HUDEP-2 (cell line): ENCODE data around the gene LHX4.

Source experiments
- DNase-seq, 76 experiments: peaks; one replicate each; lab custom pipeline; 2025; ENCODE audit not compliant: unreplicated experiment in 76 of 76; lab: John Stamatoyannopoulos, UW

The LHX4 gene

DNA sequence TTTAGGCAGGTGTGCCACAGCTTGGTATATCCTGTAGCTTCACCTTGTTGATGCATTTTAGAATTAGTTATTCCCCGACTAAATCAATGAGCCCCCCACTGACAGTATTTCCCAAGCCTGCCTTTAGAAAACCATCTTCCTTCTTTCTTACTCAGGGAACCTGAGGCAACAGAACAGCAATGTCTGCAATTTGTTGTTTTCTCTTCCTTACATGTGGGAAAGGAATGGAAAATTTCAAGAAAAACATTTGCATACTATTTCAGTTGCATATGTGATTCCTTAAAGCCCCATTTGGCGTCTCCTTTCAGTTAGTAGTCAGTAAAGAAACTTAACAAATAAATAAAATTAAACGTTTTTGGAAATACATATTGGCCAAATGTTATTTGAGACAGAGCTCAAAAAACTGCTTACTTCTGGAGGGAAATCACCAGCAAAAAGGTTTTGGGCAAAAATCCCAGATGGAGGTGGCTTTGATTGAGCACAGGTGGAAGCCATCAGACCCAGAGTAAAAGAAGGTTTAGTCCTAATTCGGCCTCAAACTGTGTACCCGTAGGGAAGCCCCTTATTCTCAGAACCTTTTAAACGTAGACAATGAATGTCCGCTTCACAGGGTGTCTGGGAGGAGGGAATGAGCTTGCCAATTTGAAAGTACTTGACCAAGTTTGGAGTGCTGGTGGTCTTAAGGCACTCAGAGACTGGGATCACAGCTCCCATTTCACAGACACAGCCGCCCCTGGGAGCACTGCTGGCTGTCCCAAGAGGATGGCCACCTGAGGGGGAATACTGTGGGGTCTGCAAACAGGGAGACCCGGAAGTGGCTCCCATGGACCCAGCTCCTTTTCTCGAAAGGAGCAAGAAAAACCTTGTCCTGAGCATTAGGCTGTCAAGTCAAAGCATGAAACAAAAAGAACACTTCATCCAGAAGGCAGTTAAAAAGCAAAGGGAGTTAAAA lies 9.4 kb downstream of the LHX4 start:
- no peak for DNase-seq

GRCh38 chr1:180241716-180242544 lies 11.9 kb downstream of the LHX4 start:
- no peak for DNase-seq

GRCh38 chr1:180243517-180244221 lies 13.6 kb downstream of the LHX4 start:
- DNase-seq, result no peak

GRCh38 chr1:180244840-180245239 lies 14.8 kb downstream of the LHX4 start:
- DNase-seq, result no peak

DNA sequence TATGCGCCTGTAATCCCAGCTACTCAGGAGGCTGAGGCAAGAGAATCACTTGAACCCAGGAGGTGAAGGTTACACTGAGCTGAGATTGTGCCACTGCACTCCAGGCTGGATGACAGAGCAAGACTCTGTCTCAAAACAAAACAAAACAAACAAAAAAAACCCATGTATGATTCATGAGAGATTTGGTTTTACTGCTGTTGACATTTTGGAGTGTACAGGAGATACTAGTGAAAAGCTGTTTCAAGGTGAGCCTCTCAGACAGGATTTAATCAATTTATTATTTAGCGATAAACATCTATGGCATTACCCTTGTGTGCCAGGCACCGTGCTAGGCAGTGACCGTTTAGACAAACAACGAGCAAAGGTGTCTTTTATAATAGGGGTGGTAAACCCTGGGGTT lies 16.5 kb downstream of the LHX4 start:
- no peak for DNase-seq

DNA sequence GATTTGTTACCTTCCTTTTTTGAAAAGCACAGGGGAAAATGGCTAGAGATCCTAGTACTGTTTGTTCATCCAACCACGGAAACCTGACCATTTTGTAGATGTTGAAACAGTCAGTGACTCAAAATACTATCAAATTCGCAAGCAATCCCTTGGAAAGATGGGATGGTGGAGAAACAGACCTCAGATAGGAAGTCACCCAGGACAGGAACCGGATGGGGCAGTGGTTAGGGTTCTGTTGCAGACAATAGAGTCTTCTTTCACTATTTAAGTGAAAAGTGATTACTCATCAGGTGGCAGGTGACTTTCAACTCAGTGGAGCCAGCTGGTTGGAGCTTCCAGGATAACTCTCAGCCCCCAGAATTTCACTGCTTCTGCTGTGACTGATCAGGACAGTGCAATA lies 17.0 kb downstream of the LHX4 start:
- no peak for DNase-seq

DNA sequence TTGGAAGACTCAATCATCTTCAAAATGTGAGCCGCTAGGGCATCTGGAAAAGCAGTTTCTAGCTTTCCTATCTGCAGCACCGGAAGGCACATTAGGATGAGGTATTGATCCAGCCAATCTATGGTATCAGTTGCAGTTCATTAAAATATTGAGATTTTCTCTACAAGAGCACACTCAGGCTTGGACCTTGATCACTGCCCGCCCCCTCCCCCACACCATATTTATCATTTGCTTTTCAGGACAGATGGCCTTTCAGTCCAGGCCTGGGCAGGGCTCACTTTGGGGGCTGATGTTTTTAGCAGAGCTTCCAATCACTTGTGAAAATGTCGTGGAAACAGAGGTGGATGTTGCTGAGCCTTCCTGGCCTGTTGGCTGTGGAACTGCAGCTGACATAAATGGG lies 17.5 kb downstream of the LHX4 start:
- DNase-seq, result no peak

DNA sequence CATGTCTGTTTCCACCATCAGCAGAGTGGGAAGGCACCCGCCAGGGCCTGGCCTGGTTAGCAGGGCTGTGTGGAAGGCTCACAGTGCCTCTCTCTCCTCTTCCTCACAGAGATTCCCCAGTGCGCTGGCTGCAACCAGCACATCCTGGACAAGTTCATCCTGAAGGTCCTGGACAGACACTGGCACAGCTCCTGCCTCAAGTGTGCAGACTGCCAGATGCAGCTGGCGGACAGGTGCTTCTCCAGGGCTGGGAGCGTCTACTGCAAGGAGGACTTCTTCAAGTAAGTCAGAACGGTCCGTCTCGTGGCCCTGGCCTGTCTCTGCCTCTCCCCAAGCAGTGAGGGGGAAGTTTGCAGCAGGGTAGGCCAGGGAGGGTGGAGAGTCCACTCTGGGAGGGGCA lies 18.1 kb downstream of the LHX4 start:
- DNase-seq, result no peak

DNA sequence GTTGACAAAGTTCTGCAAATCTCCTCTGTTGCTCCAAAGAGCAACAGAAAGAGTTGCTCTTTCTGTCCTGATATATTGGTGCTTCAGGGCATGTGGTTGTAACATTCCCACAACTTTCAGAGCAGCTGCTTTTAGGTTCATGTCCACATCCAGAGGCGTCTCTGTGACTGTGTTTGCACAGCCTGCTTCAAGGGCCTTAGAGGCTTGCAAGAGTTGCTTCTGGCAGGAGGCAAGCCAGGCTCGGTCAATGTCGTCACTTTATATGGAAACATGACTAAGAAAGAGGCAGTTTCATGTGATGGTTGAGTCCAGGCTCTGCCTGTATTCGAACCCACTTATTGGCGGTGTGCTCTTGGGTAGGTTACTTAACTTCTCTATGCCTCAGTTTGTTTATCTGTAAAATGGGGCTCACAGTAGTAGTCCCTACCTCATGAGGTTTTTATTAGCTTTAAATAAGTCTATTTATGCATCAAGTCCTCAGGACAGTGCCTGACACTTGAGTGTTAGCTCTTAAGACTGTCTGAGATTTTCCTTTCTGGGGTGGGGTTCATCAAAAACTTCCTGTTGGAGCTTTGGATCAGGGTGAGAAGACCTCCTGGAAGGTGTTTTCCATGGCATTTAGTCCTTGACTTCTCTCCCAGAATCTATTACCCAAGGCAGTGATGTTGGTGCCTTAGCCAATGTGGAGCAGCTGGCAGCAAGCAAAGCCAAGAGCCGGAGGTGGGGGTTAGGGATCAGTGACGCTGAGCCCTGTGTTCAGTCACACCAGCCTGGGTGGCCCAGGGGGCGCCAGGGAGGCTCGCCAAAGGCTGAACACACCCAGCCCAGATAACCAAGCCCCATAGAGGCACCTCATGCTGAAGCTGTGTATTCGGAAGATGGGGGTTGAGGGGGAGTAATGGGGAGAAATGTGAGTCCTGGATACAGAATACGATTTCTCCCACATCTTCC lies 18.9 kb downstream of the LHX4 start:
- DNase-seq, result peak in 19 of 76 experiments; percentile 2 to 50 (median 19)

- DNase-seq, result no peak
Observed at GRCh38 chr1:180249725-180250498, 19.8 kb downstream of the LHX4 start.

DNA sequence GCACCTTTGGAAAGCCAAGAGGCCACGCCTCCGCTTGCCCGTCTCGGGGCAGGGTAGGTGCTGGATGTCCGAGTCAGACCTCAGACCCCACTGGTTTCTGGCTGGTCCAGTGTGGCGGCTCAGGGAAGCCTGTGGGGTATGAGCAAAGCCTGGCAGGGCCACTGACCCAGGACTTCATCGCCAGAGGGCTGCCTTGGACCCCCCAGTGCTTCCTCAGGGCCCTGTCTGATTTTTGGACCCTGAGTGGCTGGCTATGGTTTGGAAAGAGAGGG lies 20.4 kb downstream of the LHX4 start:
- DNase-seq, result no peak

GRCh38 chr1:180250883-180251509 lies 20.9 kb downstream of the LHX4 start:
- DNase-seq, result no peak

DNA sequence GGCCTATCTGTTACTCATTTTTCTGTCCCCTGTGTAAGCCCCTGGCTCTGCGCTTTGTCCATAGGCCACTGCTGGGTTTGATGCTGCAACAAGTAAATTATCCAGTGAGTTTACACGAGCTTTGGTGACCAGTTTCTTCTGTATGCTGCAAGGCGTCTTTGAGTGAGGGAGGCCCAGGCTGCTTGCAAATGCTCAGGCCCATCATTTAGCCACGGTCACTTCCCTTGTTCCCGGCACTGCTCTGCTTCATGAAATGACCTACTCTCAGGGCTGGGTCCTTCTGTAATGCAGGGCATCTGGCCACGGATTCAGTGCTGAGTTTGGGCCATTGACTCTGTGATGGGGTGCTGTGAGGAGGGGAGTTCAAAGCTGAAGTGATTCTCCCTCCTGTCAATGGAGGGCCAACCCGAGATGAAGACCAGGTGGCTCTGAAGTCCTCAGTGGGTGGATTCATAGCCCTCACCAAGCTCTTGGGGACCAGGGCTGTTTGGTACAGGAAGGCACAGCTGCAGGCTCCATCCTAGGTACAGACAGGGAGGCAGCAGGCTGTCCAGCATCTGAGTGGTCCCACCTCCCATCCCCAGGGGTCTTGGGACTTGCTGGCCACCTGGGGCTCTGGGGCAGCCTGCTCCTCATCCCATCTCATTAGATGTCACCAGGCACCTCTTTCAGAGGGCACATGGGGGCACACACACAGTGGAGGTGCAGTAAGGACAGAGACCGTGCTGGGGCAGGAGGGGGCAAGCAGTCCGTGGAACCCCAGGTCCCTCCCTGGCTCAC lies 21.7 kb downstream of the LHX4 start:
- no peak for DNase-seq

DNA sequence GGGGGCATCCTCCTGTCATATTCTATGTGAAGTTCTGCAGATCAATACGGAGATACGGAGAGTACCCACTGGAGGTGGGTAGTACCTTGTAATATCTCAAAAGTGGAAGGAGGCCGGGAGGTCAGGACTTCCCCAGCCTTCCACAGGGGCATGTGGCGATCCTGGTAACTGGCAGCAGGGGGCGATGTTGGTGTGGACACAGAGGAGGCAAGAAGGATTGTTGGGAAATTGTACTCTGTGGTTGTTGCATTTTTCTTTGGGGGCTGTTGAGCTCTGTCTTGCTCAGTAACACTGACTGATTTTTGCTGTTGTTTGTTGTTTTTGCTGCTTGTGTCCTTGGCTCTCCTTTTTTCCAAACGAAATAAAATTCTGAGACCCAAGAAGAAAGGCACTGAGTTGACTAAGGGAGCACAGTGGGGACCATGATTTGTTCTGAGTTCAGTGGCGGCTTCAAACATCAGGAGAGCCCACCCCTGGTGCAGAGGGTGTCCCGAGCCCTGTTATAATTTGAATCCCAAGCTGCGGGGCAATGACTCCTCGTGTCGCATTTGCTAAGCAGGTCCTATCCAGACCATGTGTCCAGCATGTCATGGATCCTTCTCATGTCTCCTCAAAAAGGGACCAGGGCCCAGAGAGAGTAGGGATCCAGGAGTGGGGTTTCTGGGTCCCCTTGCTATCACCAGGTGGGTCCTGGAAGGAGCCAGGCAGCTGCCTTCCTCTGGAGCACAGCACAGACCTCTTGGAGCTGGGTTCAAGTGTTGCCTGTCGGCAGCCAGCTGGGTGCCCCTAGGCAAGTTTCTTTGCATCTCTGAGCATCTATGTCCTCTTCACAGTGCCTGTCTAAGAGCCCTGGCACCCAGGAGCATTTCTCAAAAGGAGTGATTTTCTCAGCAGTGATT lies 22.8 kb downstream of the LHX4 start:
- peak in 64 of 76 experiments; percentile 11 to 86 (median 55) for DNase-seq

- DNase-seq, result no peak
Observed at GRCh38 chr1:180253585-180254495, 23.8 kb downstream of the LHX4 start.

GRCh38 chr1:180254496-180254819 lies 24.4 kb downstream of the LHX4 start:
- DNase-seq, result no peak
